HepG2 (cell line): ENCODE data around the gene FBLN5. TPM values are rescaled to one million over a fixed set of nuclear protein-coding genes. Genes with fewer than 3 reads are reported as not detected.

Experiments
- CCDC6 ChIP-seq: sonication (generic); formaldehyde crosslinking; IDR thresholded peaks from 2 replicates; pipeline ENCODE4 v1.8.1; 2022; ENCODE audit warnings: mild to moderate bottlenecking, missing genetic modification reagents, moderate library complexity
- KMT2A ChIP-seq: sonication (generic); formaldehyde crosslinking; IDR thresholded peaks from 2 replicates; pipeline ENCODE4 v1.4.0; 2020; ENCODE audit warnings: missing genetic modification reagents
- PLRG1 ChIP-seq: fragments of 450-650 bp; conservative IDR thresholded peaks from 2 replicates; pipeline ENCODE4 v1.6.1; 2016
- RARG ChIP-seq: sonication (generic); formaldehyde crosslinking; IDR thresholded peaks from 2 replicates; pipeline ENCODE4 v1.4.0; 2020; ENCODE audit warnings: low read depth, mild to moderate bottlenecking, missing genetic modification reagents
- SAP130 ChIP-seq: IDR thresholded peaks from 2 replicates; pipeline ENCODE4 v1.6.1; 2016; ENCODE audit warnings: low read depth
- ZFYVE20 ChIP-seq: sonication (generic); formaldehyde crosslinking; IDR thresholded peaks from 2 replicates; pipeline ENCODE4 v1.8.0; 2023; ENCODE audit warnings: low read depth, mild to moderate bottlenecking, moderate library complexity, missing genetic modification reagents, borderline replicate concordance
- ZNF724P ChIP-seq: sonication (generic); formaldehyde crosslinking; IDR thresholded peaks from 2 replicates; pipeline ENCODE4 v1.8.0; 2022; ENCODE audit warnings: missing genetic modification reagents, borderline replicate concordance
- polyA plus RNA-seq, 8 experiments: library from polyadenylated mRNA; depleted of rRNA in 3 of 8; stranded (reverse) in 7 of 8; unstranded in 1 of 8; fragments of >200 nt; fragmentation: Illumina TruSeq in 4 of 8; extraction: Trizol in 4 of 8; gene quantifications; 2 replicates each; pipeline versions ENCODE4 v1.2.1 to v1.2.3, GENCODE V29; 2011 to 2016; ENCODE audit warnings: low read depth in 4 of 8, missing spikeins in 1 of 8, mixed read lengths in 1 of 8; ENCODE audit not compliant: insufficient read depth in 1 of 8
- total RNA-seq, 5 experiments: library from RNA; depleted of rRNA; stranded (reverse); fragments of >200 nt; fragmentation: Illumina TruSeq; extraction: Trizol; gene quantifications; 2 replicates each; pipeline ENCODE4 v1.2.3, GENCODE V29; 2016; ENCODE audit warnings: low read depth in 1 of 5
- TF ChIP-seq, protein P1 (sequence below): sonication (generic); formaldehyde crosslinking; IDR thresholded peaks from 2 replicates; pipeline ENCODE4 v1.5.0; 2020; ENCODE audit warnings: mild to moderate bottlenecking, missing genetic modification reagents, borderline replicate concordance
- TF ChIP-seq, protein P2 (sequence below): sonication (generic); formaldehyde crosslinking; IDR thresholded peaks from 2 replicates; pipeline ENCODE4 v1.4.0; 2020; ENCODE audit warnings: missing genetic modification reagents
- TF ChIP-seq, protein P3 (sequence below): sonication (generic); formaldehyde crosslinking; IDR thresholded peaks from 2 replicates; pipeline ENCODE4 v1.4.0; 2020; ENCODE audit warnings: missing genetic modification reagents
- TF ChIP-seq, protein P4 (sequence below): sonication (generic); formaldehyde crosslinking; IDR thresholded peaks from 2 replicates; pipeline ENCODE4 v1.4.0; 2020; ENCODE audit warnings: mild to moderate bottlenecking, missing genetic modification reagents
- TF ChIP-seq, protein P5 (sequence below): sonication (generic); formaldehyde crosslinking; conservative IDR thresholded peaks from 2 replicates; pipeline ENCODE4 v1.8.1; 2023; ENCODE audit warnings: missing genetic modification reagents

Gene FBLN5
- total and polyA plus RNA-seq, 2 of the 13 experiments (the other 11 are each of a cell fraction or from before 2014, with no cell fraction given): 0.38 to 0.77 TPM

DNA sequence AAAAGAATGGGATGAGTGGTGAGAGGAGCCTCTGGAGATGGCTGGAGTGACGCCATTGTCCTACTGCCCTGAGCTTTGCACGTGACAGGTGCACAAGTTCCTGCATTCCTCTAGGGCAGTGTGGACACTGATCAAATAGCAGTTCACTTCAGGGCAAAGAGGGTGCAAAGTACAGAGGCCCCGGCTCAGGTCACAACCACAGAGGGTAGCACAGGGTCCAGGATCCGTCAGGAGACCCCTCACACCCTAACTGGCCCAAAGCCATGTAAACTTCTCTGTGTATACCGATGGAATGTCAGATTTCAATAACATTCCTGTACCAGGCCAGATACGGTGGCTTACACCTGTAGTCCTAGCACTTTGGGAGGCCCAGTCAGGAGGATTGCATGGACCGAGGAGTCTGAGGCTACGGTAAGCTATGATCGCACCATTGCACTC is 10.4 kb upstream of the FBLN5 start (continued):
- TF ChIP-seq, protein P1, sequence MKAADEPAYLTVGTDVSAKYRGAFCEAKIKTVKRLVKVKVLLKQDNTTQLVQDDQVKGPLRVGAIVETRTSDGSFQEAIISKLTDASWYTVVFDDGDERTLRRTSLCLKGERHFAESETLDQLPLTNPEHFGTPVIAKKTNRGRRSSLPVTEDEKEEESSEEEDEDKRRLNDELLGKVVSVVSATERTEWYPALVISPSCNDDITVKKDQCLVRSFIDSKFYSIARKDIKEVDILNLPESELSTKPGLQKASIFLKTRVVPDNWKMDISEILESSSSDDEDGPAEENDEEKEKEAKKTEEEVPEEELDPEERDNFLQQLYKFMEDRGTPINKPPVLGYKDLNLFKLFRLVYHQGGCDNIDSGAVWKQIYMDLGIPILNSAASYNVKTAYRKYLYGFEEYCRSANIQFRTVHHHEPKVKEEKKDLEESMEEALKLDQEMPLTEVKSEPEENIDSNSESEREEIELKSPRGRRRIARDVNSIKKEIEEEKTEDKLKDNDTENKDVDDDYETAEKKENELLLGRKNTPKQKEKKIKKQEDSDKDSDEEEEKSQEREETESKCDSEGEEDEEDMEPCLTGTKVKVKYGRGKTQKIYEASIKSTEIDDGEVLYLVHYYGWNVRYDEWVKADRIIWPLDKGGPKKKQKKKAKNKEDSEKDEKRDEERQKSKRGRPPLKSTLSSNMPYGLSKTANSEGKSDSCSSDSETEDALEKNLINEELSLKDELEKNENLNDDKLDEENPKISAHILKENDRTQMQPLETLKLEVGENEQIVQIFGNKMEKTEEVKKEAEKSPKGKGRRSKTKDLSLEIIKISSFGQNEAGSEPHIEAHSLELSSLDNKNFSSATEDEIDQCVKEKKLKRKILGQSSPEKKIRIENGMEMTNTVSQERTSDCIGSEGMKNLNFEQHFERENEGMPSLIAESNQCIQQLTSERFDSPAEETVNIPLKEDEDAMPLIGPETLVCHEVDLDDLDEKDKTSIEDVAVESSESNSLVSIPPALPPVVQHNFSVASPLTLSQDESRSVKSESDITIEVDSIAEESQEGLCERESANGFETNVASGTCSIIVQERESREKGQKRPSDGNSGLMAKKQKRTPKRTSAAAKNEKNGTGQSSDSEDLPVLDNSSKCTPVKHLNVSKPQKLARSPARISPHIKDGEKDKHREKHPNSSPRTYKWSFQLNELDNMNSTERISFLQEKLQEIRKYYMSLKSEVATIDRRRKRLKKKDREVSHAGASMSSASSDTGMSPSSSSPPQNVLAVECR (CRISPR knock-in tag): peak; percentile 71; the same call in 1 of the 2 replicates
- no peak for TF ChIP-seq RARG (CRISPR knock-in tag)
- TF ChIP-seq CCDC6 (CRISPR knock-in tag): no peak
- TF ChIP-seq, protein P2, sequence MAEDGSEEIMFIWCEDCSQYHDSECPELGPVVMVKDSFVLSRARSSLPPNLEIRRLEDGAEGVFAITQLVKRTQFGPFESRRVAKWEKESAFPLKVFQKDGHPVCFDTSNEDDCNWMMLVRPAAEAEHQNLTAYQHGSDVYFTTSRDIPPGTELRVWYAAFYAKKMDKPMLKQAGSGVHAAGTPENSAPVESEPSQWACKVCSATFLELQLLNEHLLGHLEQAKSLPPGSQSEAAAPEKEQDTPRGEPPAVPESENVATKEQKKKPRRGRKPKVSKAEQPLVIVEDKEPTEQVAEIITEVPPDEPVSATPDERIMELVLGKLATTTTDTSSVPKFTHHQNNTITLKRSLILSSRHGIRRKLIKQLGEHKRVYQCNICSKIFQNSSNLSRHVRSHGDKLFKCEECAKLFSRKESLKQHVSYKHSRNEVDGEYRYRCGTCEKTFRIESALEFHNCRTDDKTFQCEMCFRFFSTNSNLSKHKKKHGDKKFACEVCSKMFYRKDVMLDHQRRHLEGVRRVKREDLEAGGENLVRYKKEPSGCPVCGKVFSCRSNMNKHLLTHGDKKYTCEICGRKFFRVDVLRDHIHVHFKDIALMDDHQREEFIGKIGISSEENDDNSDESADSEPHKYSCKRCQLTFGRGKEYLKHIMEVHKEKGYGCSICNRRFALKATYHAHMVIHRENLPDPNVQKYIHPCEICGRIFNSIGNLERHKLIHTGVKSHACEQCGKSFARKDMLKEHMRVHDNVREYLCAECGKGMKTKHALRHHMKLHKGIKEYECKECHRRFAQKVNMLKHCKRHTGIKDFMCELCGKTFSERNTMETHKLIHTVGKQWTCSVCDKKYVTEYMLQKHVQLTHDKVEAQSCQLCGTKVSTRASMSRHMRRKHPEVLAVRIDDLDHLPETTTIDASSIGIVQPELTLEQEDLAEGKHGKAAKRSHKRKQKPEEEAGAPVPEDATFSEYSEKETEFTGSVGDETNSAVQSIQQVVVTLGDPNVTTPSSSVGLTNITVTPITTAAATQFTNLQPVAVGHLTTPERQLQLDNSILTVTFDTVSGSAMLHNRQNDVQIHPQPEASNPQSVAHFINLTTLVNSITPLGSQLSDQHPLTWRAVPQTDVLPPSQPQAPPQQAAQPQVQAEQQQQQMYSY (CRISPR knock-in tag): no peak
- TF ChIP-seq ZNF724P (CRISPR knock-in tag): 0 out of 2 replicates have a peak, but pooled peaks have one; percentile 31
- TF ChIP-seq, protein P3, sequence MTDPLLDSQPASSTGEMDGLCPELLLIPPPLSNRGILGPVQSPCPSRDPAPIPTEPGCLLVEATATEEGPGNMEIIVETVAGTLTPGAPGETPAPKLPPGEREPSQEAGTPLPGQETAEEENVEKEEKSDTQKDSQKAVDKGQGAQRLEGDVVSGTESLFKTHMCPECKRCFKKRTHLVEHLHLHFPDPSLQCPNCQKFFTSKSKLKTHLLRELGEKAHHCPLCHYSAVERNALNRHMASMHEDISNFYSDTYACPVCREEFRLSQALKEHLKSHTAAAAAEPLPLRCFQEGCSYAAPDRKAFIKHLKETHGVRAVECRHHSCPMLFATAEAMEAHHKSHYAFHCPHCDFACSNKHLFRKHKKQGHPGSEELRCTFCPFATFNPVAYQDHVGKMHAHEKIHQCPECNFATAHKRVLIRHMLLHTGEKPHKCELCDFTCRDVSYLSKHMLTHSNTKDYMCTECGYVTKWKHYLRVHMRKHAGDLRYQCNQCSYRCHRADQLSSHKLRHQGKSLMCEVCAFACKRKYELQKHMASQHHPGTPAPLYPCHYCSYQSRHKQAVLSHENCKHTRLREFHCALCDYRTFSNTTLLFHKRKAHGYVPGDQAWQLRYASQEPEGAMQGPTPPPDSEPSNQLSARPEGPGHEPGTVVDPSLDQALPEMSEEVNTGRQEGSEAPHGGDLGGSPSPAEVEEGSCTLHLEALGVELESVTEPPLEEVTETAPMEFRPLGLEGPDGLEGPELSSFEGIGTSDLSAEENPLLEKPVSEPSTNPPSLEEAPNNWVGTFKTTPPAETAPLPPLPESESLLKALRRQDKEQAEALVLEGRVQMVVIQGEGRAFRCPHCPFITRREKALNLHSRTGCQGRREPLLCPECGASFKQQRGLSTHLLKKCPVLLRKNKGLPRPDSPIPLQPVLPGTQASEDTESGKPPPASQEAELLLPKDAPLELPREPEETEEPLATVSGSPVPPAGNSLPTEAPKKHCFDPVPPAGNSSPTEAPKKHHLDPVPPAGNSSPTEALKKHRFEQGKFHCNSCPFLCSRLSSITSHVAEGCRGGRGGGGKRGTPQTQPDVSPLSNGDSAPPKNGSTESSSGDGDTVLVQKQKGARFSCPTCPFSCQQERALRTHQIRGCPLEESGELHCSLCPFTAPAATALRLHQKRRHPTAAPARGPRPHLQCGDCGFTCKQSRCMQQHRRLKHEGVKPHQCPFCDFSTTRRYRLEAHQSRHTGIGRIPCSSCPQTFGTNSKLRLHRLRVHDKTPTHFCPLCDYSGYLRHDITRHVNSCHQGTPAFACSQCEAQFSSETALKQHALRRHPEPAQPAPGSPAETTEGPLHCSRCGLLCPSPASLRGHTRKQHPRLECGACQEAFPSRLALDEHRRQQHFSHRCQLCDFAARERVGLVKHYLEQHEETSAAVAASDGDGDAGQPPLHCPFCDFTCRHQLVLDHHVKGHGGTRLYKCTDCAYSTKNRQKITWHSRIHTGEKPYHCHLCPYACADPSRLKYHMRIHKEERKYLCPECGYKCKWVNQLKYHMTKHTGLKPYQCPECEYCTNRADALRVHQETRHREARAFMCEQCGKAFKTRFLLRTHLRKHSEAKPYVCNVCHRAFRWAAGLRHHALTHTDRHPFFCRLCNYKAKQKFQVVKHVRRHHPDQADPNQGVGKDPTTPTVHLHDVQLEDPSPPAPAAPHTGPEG (CRISPR knock-in tag): no peak
- TF ChIP-seq, protein P4, sequence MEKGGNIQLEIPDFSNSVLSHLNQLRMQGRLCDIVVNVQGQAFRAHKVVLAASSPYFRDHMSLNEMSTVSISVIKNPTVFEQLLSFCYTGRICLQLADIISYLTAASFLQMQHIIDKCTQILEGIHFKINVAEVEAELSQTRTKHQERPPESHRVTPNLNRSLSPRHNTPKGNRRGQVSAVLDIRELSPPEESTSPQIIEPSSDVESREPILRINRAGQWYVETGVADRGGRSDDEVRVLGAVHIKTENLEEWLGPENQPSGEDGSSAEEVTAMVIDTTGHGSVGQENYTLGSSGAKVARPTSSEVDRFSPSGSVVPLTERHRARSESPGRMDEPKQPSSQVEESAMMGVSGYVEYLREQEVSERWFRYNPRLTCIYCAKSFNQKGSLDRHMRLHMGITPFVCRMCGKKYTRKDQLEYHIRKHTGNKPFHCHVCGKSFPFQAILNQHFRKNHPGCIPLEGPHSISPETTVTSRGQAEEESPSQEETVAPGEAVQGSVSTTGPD (CRISPR knock-in tag): no peak
- TF ChIP-seq, protein P5, sequence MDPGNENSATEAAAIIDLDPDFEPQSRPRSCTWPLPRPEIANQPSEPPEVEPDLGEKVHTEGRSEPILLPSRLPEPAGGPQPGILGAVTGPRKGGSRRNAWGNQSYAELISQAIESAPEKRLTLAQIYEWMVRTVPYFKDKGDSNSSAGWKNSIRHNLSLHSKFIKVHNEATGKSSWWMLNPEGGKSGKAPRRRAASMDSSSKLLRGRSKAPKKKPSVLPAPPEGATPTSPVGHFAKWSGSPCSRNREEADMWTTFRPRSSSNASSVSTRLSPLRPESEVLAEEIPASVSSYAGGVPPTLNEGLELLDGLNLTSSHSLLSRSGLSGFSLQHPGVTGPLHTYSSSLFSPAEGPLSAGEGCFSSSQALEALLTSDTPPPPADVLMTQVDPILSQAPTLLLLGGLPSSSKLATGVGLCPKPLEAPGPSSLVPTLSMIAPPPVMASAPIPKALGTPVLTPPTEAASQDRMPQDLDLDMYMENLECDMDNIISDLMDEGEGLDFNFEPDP: no peak
- TF ChIP-seq KMT2A (CRISPR knock-in tag): no peak
- no peak for TF ChIP-seq ZFYVE20 (CRISPR knock-in tag)
- TF ChIP-seq SAP130 (CRISPR knock-in tag): peak; percentile 58
- no peak for TF ChIP-seq PLRG1
